GM12873 (cell line): ENCODE data around the gene ATP2A2.

Experiments used
- TF ChIP-seq, protein P1 (sequence below): IDR thresholded peaks from 2 replicates; pipeline ENCODE4 v1.5.1; 2012; ENCODE audit warnings: low read depth, mild to moderate bottlenecking, moderate library complexity, low read length, control low read depth; ENCODE audit not compliant: insufficient read depth; ENCODE audit errors: missing control alignments

ATP2A2 gene

GRCh38 chr12:110310763-110311162 lies 29.7 kb downstream of the ATP2A2 start:
- TF ChIP-seq, protein P1, sequence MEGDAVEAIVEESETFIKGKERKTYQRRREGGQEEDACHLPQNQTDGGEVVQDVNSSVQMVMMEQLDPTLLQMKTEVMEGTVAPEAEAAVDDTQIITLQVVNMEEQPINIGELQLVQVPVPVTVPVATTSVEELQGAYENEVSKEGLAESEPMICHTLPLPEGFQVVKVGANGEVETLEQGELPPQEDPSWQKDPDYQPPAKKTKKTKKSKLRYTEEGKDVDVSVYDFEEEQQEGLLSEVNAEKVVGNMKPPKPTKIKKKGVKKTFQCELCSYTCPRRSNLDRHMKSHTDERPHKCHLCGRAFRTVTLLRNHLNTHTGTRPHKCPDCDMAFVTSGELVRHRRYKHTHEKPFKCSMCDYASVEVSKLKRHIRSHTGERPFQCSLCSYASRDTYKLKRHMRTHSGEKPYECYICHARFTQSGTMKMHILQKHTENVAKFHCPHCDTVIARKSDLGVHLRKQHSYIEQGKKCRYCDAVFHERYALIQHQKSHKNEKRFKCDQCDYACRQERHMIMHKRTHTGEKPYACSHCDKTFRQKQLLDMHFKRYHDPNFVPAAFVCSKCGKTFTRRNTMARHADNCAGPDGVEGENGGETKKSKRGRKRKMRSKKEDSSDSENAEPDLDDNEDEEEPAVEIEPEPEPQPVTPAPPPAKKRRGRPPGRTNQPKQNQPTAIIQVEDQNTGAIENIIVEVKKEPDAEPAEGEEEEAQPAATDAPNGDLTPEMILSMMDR, result no peak

GRCh38 chr12:110311903-110312302 lies 30.9 kb downstream of the ATP2A2 start:
- TF ChIP-seq, protein P1, result no peak

GRCh38 chr12:110312581-110313360 lies 31.7 kb downstream of the ATP2A2 start:
- TF ChIP-seq, protein P1, result no peak

DNA sequence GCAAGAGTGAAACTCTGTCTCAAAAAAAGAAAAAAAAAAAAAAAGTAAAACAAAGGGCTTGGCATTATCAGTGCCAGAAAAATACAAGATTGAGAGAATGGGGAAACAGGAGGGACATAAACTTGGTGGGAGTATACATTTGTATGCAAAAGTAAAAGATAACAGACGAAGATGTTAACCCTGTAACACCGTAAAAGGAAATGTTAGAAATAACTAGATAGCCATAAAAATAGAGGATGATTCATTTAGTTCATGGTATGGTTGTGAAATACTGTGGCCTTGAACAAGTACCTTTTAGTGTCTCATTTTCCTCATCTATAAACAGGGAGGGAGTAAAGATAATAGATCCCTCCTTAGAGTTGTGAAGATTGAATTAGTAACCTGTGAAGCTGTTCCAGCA lies 33.3 kb downstream of the ATP2A2 start:
- TF ChIP-seq, protein P1, result no peak

DNA sequence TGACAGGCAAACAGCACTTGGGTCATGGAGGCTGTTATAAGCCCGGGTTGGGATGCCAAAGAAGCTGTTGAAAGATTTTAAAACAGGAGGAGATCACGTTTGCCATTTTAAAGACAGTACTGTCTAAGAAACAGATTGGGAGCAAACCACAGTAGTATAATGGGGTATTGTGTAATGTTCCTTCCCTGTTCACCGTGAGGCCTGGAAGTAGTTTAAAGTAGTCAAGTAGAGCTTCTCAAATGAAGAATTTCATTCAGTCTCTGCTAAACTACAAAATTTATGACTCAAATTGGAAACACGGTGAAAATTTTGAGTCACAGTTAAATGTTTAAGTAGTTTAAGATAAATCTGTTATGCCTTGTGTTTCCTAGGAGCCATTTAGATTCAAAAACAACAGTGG lies 35.8 kb downstream of the ATP2A2 start:
- TF ChIP-seq, protein P1, result no peak

- TF ChIP-seq, protein P1, result no peak
Observed at GRCh38 chr12:110317911-110318310, 36.9 kb downstream of the ATP2A2 start.

DNA sequence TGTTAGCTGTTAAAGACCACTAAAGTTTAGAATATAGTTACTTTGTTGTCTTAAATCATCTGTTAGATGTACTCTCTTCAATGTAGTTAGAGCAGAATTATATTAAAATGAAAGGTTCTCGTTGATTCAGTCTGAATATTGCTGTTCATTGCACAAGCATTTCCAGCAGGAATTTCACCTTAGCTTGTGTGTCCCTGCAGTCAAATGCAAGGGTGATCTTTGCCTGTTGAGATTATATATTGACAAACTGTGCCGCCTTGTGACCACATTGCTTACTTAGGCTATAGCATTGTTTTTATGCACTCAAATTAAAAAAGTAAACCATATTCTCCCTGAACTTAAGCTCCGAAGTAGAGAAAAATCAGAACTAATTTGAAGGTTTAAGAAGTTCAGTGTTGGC lies 39.5 kb downstream of the ATP2A2 start:
- TF ChIP-seq, protein P1, result no peak

DNA sequence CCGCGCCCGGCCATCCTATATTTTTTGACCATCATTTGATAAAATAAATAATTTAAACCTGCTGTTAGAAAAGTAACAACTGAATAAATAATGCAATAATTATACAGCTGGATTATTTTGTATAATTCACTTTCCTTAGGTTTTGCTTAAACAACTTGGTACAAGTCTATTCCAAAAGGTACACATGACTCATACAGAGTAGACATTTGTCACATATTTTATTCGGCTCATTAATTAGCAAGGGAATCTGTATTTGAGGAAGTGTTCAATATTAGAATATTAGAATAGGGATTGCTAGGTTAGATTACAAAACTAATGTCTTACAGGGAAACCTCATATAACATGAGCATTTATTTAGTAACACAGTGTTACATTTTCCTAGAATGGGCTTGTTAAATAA lies 48.7 kb downstream of the ATP2A2 start:
- TF ChIP-seq, protein P1, result no peak
